Eye (tissue), 1 donor: ENCODE data around the gene ERC1.
A peak's percentile ranks its signal among the peaks of the same experiment; 100 is the strongest.
"Not testable (repeated sequence)": the region's sequence is repeated elsewhere in the genome, so short reads cannot be mapped to it uniquely, and the experiment has no call there.

Experiments
- DNase-seq: peaks from one replicate; pipeline ENCODE4 v3.0.0-alpha.2; 2015

ERC1 gene

DNA sequence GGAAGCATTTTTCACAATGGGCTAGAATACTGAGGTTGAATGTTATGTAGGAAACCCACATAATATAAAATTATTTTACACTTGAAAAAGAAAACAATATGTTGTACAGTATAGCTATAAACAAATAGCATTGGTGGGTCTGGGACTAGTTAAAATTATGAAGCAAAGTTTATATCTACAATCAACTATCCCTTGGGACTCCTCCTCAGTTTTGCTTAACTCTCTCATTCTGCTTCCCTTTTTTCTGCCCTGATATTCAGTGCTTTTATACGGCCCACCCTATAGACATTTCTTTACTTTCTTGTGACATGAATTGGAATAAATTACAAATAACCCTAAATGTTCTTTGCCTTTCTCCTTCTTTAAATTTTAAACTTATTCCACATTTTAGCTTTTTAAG, 302.9 kb downstream of the ERC1 start:
- DNase-seq = peak; percentile 30

GRCh38 chr12:1297206-1297605, 306.2 kb downstream of the ERC1 start:
- DNase-seq = no peak

DNA sequence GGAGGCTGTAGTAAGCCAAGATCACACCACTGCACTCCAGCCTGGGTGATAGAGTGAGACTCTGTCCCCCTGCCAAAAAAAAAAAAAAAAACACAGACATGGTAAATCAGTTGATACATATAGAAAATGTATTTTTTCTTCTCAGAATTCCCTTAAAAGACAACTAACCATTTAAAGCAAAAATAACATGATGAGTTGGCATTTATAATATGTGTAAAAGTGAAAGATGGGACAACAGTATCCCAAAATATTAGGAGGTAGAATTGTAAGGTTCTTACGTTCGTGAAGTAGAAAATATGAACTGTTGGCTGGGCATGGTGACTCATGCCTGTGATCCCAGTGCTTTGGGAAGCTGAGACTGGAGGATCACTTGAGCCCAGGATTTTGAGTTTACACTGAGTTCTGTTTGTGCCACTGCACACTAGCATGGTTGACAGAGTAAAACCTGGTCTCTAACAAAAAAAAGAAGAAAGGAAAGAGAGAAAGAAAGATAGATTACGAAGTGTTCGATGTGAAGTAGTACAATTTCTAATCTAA, 306.7 kb downstream of the ERC1 start:
- DNase-seq = no peak

DNA sequence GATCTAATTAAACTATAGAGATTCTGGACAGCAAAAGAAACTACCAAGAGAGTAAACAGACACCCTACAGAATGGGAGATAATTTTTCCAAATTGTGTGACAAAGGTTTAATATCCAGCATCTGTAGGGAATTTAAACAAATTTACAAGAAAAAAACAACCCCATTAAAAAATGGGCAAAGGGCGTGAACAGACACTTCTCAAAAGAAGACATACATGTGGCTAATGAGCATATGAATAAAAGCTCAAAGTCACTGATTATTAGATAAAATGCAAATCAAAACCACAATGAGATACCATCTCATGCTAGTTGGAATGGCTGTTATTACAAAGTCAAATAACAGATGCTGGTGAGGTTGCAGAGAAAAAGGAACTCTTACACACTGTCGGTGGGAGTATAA, 309.4 kb downstream of the ERC1 start:
- no peak for DNase-seq

- DNase-seq = no peak
Observed at GRCh38 chr12:1302201-1302870, 311.3 kb downstream of the ERC1 start.

DNA sequence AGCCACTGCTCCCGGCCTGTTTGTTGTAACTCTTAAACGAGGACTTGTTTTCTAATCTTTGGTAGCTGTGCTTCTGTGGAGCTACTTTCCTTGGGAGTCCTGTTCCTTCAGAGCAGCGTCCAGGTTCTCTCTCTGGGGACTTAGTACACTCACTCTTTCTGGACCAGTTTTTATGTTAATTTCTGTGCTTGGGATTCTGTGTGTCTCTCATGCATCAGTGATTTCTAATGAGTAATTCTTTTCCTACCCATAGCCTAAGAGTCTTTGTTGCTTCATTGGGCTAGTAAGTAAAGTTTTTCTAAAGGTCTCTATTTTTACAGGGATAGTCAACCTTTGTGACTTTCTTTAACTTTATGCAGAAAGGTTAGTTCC, 314.0 kb downstream of the ERC1 start:
- no peak for DNase-seq

DNA sequence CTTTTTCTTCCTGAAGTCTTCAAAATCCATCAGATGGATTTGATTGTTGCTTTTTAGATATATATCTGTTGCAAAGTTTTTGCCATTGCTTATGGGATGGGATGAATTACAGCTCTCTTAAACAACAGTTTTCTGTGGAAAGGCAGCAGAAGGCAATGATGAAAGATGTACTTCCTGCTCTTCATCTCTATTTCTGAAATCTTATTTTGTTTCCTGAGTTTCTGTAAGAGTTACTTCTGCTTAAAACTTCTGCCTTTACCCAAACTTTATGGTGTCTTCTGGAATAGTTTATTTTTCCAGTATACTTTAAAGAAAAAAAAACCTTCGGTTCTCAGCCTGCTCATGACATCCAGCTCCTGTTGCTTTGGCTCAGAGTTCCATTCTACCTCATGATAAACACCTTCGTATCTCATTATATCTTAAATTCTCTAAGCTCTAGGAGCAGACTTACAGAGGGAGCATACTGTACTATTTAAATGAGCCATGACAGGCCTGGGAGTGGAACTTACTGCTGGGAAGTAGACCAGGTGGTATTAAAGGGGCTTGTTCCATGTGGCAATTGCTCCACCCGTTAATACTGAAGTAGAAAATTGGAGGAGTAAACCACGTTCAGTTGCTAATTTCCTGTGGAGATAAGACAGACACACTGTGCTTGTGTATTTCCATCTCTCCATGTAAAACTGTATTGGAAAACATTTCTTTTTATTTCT, 314.9 kb downstream of the ERC1 start:
- no peak for DNase-seq

DNA sequence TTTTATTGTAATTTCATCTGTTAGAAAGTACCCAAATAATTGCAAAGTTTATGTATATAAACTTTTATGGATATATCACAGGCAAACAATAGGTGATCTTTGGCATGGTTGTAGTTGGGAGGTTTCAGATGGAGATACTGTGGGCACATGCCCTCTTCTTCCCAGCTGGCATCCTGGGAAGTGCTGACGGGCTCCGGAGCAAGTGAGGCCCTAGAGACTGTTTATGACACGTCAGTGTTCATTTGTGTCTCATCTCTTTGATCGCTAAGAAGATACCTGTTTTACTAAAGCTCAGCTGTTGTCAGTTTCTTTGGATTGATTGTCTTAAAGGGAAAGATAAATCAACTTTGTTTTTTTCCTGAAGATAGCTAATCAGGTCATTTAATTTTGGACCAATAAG, 315.8 kb downstream of the ERC1 start:
- peak; percentile 34 for DNase-seq

- DNase-seq = no peak
Observed at GRCh38 chr12:1307796-1308195, 316.8 kb downstream of the ERC1 start.

DNA sequence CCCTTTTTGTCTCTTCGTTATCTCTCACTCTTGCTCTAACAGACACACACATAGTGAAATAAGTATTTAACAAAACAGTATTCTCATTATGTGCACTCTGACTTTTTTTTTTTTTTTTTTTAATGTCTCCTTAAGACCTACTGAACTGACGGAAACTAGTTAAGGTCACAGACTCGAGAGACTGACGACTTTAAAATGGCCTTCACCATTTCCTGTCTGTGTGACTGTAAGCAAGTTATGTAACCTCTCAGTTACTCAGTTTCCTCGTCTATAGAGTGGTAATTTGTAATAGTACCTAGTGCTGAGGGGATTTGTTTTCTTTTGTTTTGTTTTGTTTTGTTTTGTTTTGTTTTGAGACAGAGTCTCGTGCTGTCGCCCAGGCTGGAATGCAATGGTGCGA, 318.6 kb downstream of the ERC1 start:
- no peak for DNase-seq

GRCh38 chr12:1310653-1311052, 319.6 kb downstream of the ERC1 start:
- no peak for DNase-seq

DNA sequence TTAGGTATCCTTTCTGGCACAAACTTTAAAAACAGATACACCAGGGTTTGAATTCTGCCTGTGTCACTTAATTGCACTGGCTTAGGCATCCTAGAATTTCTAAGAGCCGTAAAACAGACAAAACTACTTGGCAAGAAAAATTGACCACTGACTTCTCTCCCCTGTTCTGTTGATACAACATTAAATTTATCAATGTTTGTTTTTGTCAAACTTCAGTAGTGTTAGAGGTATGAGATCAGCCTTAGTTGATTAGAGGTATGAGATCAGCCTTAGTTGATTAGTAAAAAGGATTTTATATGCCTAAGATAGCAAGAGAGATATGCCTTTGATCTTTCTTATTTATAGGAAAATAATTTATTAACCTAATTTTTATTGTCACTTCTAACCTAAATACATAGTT, 320.1 kb downstream of the ERC1 start:
- DNase-seq = no peak

DNA sequence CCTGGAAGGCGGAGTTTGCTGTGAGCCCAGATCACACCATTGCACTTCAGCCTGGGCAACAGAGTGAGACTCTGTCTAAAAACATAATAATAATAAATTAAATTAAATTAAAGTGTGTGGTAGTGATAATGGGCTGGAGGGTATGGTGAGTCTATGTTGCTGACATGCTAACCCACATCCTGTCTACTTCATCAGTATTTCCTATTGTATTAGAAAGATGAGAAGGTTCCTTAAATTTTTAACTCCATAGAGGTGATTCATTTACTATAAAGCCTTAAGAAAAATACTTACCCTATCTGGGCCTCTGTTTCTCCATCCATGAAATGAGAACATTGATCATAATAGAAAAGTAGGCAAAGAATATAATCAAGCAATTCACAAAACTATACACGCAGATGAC, 322.9 kb downstream of the ERC1 start:
- no peak for DNase-seq

GRCh38 chr12:1314523-1314922, 323.5 kb downstream of the ERC1 start:
- DNase-seq = no peak

GRCh38 chr12:1316991-1317390, 326.0 kb downstream of the ERC1 start:
- not testable (repeated sequence) for DNase-seq

GRCh38 chr12:1318327-1319031, 327.5 kb downstream of the ERC1 start:
- DNase-seq = peak; percentile 72

DNA sequence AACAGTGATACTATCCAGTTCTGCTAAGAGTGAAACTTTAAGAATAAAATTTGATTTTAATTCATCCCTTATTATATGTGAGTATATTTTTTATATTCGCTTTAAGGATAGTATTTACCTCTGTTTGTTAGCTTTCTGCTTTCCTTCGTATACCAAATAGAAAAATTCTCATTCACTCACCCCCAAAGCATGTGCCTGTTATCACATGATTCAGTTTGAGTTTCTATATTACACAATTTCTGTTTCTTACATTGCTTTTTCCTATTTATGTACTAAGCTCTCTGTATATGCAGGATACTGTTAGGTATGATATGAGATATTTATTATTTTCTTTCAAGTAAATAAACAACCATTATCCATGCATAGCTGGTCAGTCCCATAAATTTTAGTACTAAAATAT, 328.2 kb downstream of the ERC1 start:
- DNase-seq = no peak

DNA sequence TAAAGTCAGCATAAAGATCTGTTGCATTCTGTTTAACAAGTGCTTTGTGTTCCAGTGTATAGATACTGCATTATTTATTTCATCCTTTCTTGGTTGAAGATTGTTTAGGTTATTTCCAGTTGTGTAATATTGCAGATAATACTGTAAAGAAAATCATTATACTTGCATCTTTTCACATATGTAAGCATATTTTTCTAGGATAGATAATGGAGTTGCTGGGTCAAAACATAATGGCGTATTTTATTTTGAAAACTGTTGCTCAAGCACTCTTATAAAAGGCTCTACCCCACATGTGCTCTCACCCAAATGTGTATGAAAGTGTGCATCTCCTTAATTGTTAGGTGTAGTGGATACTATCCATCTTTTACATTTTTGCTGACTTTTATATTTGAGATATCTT, 329.0 kb downstream of the ERC1 start:
- DNase-seq = no peak

DNA sequence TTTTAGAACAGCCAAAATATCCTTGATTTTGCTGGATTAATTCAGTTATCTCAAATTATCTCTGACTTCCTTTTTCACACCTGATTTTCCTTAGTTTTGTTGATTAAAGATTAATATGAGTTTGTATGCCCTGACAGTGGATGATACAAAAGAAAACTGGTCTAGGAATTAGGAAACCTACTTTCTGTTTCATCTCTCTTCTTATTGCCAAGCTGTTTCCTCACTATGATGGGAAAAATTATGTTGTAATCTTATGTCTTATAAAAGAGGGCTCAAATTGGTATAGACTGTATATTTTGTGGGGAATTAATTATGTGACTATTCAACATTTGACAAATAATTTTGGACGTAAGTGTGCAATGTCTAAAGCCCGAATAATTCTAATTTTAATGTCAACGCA, 331.8 kb downstream of the ERC1 start:
- no peak for DNase-seq

DNA sequence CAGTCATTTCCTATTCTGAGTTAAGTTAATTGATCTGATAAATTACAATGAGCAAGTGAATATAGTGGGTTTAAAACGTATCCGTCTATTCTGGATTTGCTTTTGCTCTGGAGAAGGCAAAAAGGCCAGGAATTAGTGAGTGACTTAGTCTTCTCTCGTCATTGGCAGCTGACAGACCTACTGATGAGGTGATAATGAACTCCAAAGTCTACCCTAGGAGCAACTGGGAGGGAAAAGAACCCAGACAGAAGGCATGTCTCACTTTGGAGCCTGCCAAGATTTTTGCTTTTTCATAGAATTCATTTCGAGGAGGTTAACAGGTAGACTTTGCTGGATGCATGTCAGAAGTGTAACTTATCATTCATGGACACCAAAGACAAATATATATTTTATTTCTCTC, 333.1 kb downstream of the ERC1 start:
- DNase-seq = no peak

DNA sequence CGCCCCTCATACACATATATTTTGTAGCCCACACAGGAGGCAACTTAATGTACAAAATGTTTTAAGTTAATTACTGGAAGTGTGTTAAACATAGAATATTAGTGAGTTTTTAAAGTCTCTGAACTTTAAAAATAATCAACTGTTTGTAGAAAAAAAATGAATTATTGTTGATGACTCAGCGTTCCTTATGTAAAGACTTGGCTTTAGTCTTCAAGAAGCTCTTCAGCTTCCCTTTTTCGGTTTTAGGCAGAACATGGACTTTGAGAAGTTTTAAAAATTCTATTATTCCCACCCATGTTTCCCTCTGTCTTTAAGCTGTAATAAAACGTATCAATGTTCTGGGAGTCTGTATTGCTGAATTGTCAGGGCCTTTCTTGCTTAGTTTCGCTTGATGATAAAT, 333.9 kb downstream of the ERC1 start:
- DNase-seq = no peak

DNA sequence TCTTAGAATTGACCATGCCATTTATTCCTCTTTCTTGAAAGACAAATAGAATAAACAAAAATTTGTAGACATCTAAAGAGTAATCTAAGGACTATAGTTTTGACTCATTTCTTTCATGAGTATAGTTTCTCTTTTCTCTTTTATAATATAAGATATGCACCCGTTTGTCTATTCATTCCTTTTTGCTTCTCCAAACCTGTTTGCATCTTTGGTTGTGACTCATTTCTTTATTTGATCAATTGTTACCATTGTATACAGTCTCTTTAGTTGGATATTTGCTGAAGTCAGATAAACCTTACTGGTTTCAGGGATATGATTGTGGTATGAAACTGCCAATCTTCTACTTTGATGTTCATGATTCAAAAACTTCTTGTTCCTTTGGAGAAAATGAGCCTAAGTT, 334.6 kb downstream of the ERC1 start:
- no peak for DNase-seq

- DNase-seq = no peak
Observed at GRCh38 chr12:1326258-1326657, 335.2 kb downstream of the ERC1 start.

DNA sequence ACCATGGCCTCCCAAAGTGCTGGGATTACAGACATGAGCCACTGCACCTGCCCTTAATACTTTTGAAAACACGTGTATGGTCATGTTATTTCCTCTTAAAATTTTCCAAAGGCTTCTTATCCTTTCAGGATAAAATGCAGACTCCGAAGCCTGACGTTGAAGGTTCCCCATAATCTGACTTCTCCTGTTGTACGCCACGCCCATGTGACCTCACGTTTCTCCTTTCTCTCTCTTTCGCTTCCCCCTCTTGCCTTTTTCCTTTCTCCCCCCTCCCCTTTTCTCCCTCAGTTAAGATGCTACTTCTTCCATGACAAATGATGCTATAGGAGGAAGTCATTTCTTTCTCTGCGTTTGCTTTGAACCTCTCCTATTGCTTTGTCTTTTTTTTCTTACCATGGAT, 337.4 kb downstream of the ERC1 start:
- no peak for DNase-seq
